Measurements from ENCODE around the gene JDP2.
A peak's percentile ranks its signal among the peaks of the same experiment; 100 is the strongest.

The JDP2 gene

GRCh38 chr14:75438486-75439080 is 10.8 kb downstream of the JDP2 start:
- DNase-seq, result no peak

GRCh38 chr14:75439989-75440388 is 12.2 kb downstream of the JDP2 start:
- DNase-seq, result no peak

GRCh38 chr14:75440733-75441477 is 13.1 kb downstream of the JDP2 start:
- DNase-seq, result no peak

- no peak for DNase-seq
Observed at GRCh38 chr14:75441728-75442127, 13.9 kb downstream of the JDP2 start.

GRCh38 chr14:75442166-75442565 is 14.3 kb downstream of the JDP2 start:
- no peak for DNase-seq

- DNase-seq, result no peak
Observed at GRCh38 chr14:75442642-75443041, 14.8 kb downstream of the JDP2 start.

GRCh38 chr14:75443203-75443969 is 15.6 kb downstream of the JDP2 start:
- no peak for DNase-seq

GRCh38 chr14:75445236-75445635 is 17.4 kb downstream of the JDP2 start:
- no peak for DNase-seq

- no peak for DNase-seq
Observed at GRCh38 chr14:75445963-75446362, 18.1 kb downstream of the JDP2 start.

GRCh38 chr14:75446447-75446846 is 18.6 kb downstream of the JDP2 start:
- DNase-seq, result no peak

GRCh38 chr14:75448209-75448608 is 20.4 kb downstream of the JDP2 start:
- DNase-seq, result no peak

GRCh38 chr14:75449036-75449435 is 21.2 kb downstream of the JDP2 start:
- DNase-seq, result no peak

GRCh38 chr14:75449696-75450095 is 21.9 kb downstream of the JDP2 start:
- no peak for DNase-seq

- DNase-seq, result peak; percentile 47
Observed at GRCh38 chr14:75450381-75451276, 22.8 kb downstream of the JDP2 start.

GRCh38 chr14:75452324-75452723 is 24.5 kb downstream of the JDP2 start:
- peak; percentile 38 for DNase-seq

GRCh38 chr14:75452900-75453816 is 25.3 kb downstream of the JDP2 start:
- DNase-seq, result peak; percentile 60

GRCh38 chr14:75453817-75454434 is 26.1 kb downstream of the JDP2 start:
- DNase-seq, result no peak

- peak; percentile 45 for DNase-seq
Observed at GRCh38 chr14:75454963-75455546, 27.2 kb downstream of the JDP2 start.

GRCh38 chr14:75456069-75456996 is 28.5 kb downstream of the JDP2 start:
- peak; percentile 27 for DNase-seq

GRCh38 chr14:75456997-75457335 is 29.1 kb downstream of the JDP2 start:
- peak; percentile 11 for DNase-seq

Data from left hindlimb (tissue), 1 donor.